GM18526 (cell line): ENCODE data around the gene PWWP2B.

Source experiments
- POLR2A ChIP-seq: IDR thresholded peaks from 3 replicates; pipeline ENCODE4 v1.6.1; 2011; ENCODE audit not compliant: insufficient read length; ENCODE audit errors: extremely low read depth

PWWP2B gene

DNA sequence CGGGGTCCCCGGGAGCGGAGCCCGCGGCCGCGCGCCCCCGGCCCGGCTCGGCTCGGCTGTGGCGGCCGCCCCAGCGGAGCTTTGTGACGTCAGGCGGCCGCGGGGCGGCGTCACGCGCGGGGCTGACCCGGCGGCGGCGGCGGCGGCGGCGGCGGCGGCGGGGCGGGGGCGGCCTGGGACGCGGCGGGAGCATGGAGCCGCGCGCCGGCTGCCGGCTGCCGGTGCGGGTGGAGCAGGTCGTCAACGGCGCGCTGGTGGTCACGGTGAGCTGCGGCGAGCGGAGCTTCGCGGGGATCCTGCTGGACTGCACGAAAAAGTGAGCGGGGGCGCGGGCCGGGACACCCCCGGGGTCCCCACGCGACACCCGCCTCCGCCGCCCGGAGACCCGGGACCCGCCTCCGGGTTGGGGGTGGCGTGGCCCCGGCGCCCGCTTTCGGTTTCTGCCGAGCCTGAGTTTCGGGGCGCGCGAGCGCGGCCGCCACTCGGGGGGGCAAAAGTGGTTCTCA lies at the start of gene PWWP2B:
Gene PWWP2B (plus strand): TSS at position 165 of the 506 bp plus-strand sequence. CDS start 27 bp downstream, at position 192.
- no peak for TF ChIP-seq POLR2A

DNA sequence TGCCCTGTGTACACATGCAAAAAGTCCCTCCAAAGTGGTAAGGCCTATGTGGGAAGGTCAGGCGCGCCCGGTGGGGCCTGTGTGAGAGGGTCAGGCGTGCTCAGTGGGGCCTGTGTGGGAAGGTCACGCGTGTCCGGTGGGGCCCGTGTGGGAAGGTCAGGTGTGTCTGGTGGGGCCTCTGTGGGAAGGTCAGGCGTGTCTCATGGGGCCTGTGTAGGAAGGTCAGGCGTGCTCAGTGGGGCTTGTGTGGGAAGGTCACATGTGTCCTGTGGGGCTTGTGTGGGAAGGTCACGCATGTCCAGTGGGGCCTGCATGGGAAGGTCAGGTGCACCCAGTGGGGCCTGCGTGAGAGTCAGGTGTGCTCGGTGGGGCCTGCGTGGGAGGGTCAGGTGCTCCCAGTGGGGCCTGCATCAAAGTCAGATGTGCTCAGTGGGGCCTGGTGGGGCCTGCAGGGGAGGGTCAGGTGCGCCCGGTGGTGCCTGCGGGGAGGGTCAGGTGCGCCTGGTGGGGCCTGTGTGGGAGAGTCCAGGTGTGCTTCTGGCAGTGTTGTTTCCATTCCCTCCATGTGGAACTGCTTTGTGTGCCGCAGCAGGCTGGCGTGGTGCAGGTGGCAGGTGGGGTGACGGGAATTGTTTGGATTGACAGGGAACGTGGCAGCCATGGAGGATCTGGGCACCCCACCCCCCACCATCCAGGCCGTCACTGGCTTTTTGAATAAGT lies 49.6 kb upstream of the PWWP2B start:
- no peak for TF ChIP-seq POLR2A

DNA sequence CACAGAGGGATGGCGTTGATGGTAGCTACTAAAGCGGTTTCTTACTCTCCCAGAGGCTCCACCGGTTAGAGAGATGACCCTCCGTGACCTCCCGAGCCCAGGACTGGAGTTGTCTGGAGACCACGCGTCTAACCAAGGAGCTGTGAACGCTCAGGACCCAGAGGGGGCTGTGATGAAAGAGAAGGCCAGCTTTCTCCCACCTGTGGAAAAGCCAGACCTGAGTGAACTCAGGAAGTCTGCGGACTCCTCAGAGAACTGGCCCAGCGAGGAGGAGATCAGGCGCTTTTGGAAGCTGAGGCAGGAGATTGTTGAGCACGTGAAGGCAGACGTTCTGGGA lies 49.1 kb upstream of the PWWP2B start:
- no peak for TF ChIP-seq POLR2A

DNA sequence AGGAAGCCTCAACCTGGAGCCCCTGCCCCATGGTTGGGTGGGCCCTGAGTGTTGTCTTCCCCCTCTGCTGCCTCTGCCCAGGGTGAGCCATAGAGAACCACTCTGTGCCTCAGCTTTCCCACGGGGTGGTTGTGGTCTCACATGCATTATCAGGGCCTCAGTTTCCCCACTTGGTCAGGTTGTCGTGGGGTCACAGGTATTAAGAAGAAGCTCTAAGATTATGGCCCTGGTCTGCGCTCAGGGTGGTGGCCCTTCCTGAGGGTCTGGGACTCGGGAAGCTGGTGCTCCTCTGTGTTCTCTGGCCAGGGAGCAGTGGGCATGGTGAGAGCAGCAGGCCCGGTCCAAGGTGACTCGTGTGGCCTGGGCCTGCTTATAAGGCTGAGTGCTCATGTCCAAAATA lies 47.2 kb upstream of the PWWP2B start:
- no peak for TF ChIP-seq POLR2A

DNA sequence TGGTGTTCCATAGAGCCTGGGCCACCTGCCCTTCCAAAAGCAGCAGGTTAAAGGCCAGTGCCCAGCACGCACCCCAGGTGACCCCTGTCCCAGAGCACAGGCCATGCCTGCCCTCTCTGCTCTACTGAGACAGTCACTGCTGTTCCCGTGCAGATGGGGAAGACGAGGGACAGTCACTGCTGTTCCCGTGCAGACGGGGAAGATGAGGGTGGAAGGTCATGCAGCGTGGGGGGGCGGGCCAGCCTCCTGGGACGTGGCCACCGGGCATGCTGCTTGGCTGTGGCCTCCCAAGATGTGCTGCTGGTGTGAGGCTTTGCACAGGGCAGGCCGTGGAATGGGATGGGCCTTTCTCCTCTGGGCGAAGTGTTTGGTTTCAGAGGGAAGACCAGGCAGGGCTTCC lies 46.6 kb upstream of the PWWP2B start:
- TF ChIP-seq POLR2A = no peak

DNA sequence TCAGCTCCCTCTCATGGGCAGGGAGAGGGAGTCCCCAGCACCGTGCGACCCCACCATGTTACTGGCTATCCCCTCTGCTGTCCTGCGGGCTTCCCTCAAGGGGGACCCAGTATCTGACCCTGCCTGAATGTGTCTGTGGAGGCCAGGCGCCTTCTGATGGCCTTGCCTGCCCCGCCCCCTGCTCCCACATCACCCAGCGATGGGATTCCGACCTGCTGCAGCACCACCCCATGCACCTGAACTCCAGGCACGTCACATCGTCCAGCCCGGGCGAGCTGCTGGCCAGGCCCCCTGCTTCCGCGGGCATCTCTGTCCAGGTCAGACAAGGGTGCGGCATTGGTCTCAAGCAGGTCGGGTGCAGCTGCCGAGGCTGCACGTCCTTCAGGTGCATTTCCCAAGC lies 46.1 kb upstream of the PWWP2B start:
- no peak for TF ChIP-seq POLR2A

DNA sequence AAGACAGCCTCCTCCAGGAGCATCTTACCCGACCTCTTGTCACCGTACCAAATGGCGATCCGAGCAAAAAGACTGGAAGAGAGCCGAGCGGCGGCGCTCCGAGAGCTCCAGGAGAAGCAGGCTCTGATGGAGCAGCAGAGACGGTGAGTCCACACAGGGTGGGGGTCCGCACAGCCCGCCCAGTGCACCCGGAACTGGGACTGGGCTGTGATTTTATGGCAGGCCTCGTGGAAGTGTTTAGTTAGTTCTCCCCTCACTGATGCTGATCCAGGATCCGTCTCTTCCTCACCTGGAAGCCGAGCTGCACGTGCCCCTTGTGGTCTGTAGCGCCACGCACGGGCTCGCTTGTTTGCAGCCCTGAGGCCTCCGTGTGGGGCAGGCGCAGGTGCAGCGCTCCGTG lies 45.4 kb upstream of the PWWP2B start:
- no peak for TF ChIP-seq POLR2A

DNA sequence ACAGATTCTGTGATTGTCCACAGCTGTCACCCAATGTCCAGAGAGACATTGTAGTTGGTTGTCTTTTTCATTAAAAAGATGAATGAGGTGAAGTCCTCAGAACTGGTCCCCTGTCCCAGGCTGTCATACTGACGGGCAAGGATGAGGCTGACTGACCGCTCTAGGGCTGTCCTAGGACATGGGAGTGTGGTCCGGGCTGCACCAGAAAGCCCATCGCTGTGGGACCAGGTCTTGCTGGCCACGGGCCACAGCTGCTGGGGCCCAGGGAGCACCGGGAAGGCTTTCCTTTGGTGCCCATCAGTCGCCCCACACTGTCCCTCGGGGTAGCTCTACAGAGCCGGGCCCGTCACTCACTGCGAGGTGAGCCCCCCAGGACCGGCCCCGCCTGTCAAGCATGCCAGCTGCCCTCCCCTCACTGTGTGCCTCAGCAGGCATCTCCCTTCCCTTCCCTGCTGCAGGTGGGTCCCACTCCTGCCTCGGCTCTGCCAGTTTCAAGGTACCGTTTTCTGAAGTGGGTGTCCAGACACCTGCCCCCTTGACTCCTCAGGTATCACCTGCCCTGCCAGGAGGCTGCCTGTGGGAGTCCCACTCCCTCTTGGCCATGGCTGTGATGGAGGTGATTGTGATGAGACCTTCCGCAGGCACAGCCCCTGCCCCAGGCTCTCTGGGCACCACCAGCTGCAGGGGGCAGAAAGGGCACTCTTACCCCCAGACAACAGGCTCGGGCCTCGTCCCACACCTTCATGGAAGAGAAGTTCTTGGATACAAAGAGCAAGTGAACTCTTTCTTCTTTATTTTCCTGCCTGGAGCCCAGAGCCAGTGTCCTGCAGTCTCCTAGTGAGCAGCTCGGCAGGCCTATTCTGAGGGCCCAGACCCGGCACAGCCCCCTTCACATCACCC lies 43.3 kb upstream of the PWWP2B start:
- TF ChIP-seq POLR2A = no peak

DNA sequence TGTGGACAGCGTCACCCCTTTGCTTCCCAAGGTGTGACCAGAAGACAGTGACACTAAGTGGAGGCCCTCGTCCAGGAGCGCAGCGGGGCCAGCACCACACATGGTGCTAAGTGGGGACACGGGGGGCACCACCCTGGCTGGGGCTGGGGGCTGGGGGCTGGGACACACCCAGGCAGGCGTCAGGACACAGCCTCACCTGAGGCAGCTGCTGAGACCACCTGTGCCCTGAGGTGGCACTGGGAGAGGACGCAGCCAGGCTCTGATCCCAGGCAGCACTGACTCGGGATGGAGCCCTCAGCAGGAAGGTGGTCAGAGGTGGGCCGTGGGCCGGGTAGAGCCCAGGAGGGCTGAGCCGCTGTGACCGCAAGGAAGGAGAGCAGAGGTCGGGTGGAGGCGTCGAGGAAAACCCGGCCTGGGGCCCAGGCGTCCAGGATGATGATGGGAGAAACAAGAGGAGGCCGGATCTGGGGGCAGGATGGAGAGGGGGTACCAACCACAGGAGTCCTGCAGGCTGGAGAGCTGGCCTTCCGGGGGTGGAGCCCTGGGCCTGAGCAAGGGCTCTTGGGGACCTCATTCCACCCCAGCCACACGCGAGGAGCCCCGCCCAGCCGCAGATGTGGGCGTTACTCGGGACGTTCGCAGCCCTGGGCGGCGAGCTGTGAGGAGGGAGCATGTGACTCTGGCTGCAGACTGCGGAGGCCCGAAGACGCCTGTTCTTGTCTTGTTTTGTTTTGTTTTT lies 42.5 kb upstream of the PWWP2B start:
- TF ChIP-seq POLR2A = no peak

DNA sequence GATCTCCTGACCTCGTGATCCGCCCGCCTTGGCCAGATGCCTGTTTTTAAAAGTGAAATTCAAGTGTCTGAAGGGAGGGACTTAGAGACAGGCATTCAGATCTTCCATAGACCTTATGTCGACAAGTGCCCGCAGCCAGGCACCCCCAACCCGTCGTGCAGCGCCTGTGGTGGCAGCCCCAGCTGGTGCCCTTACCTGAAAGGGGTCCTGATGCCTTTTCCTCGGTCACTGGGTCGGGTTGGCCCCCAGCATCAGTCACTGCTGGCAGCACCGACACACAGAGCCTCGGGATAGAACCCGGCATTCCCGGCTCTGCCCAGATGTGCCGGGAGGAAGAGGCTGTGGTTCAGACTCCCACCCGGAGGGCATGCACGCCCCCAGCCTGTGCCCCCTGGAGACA lies 41.7 kb upstream of the PWWP2B start:
- no peak for TF ChIP-seq POLR2A

DNA sequence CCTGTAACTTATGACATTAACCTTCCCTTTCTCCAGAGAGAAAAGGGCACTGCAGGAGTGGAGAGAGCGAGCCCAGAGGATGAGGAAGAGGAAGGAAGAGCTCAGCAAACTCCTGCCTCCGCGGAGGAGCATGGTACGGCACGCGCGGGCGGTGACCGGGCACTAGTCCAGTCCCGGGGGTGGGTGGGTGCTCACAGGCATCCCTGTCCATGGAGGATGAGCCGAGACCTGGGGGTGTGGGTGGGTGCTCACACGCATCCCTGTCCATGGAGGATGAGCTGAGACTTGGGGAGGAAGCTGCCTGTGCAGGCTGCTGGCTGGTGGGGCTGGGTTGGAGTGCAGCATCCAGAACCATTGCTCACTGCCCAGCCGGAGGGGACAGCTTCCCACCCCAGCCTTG lies 41.2 kb upstream of the PWWP2B start:
- TF ChIP-seq POLR2A = no peak

DNA sequence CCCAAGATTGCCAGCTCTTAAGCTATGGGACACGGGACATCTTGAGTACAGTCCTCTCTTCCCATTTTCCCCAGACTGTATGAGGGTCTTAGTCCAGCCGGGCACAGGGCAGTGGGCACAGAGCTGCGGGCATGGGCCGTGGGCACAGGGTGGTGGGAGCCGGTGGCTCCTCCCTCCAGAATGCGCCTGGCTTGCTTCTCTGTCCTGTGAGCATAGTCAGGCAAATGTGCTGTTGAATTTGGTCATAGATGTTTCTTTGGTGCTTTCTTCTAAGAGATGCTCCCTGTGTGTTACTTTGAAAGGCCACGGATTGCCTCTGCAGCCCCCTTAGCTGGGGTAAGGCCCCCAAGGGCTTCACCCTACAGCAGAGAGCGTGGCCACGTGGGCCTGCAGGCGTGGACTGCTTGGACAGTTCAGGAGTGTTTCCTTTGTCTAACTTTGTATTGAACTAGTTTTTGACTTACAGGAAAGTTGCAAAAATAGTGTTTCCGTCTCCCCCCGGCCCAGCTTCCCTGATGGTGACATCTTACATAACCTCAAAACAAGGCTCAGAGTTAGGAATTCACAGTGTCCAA lies 40.3 kb upstream of the PWWP2B start:
- TF ChIP-seq POLR2A = no peak

DNA sequence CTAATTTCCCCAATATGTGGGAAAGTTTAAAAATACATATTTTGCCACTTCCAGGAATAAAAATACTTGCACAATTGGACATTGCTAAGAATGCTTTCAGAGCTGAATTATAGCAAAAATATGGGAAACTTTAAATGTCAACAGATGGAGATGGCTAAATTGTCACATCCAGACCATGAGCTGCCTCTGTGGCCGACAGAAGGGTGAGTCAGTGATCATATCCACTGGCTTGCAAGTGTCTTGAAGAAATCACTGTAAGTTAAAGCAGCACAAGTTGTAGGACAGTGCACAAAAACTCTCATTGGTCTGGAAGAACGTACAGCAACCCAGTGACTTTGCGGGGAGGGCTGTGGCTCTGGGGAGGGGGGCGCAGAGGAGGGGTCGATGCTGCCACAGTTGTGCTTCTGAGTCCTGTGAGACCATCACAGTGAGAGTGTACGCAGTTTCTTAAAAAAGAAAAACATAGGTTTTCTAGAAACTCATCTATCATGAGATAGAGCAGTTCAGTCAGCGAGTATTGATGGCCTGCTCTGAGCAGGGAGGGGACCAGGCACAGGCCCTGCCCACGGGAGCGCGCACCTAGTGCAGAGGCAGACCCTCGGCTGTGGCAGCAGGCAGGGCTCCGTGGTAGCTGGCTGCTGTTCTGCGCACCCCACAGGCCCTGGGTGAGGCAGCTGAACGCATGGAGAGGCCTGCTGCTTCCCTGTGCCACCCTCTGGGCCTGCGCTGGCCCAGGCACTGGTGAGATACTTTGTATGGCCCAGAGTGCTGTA lies 39.5 kb upstream of the PWWP2B start:
- TF ChIP-seq POLR2A = no peak

DNA sequence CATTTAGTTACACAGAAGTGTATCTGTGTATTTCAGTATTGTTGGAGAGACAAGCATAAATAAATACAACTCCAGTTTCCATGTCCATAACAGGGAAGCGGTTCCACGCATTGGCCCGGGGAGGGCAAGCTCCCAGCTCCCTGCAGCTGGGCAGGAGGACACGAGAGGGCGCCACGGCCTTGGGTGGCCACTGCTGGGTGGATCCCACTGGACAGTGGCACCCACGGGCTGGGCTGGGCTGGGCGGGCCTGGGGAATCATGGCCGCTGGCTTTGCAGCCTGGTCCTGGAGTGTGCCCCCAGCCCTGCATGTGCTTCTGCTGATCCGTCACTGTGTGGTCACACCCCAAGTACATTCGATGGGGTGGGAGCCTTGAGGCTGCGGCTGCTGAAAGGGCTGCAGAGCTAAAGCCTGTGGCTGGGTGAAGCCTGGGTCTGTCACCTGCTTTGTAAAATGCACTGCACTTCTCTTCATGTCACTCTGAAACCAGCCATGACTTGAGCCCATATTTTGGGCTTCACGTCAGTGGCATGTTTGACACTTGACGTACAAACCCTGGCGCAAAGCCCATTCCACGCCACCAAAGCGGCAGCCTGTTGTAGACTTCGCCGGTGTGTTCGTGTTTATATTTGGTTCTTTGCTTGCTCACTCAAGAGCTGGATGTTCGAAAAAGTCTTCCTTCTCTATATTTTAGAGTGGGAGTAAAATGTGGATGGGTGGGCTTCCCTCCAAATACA lies 37.5 kb upstream of the PWWP2B start:
- TF ChIP-seq POLR2A = no peak
